CD4-positive, alpha-beta T cell treated with Interleukin-1 beta for 1 hour (primary cell): Measurements from ENCODE around the gene LCMT2.

ENCODE experiments used
- DNase-seq, 2 donors: peaks; one replicate each; pipeline ENCODE4 v3.0.0-alpha.2; 2020 to 2022

LCMT2 gene

DNA sequence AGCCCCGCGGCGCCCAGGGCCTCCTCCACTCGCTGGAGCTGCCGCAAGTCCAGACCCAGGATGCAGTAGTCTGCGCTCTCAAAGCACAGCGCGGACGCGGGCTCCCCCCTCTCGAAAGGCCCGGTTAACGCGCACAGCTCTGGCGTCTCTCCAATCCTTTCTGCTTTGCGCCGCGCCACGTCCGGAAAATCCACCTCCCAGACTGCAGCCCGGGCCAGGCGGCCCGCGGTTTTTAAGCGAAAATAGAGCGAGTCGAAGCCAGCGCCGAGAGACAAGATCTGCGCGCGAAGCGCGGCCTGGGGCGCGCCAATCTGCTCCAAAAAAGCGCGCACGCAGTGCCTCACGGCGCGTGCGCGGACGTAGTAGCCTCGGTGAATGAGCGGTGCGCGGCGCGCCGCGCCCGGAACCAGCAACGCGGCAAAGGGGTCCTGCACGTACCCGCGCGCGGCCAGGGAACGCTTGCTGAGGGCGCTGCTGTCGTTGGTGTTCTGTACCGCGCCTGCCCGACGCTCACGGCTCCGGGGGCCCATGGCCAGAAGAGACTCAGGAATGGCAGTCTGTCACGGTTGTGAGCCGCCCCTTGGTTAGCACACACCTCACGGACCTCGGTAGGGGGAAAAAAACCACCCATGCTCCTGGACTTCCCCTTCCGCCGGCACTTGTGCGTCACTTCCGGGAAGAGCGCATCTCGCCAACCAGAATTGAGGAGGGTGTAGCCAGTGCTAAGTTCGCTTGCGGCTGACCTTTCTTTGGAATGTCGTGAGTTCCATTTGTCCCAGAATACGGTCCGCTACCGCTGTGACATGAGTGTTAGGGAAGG, at the start of gene LCMT2:
TSS of gene LCMT2 (minus strand) at position 614 of the 820 bp plus-strand sequence. CDS start at position 530, 84 bp downstream.
- peak; percentile 93 for DNase-seq

- DNase-seq: no peak
These were observed 48.2 kb upstream of the LCMT2 start for GRCh38 chr15:43378601-43379000.

DNA sequence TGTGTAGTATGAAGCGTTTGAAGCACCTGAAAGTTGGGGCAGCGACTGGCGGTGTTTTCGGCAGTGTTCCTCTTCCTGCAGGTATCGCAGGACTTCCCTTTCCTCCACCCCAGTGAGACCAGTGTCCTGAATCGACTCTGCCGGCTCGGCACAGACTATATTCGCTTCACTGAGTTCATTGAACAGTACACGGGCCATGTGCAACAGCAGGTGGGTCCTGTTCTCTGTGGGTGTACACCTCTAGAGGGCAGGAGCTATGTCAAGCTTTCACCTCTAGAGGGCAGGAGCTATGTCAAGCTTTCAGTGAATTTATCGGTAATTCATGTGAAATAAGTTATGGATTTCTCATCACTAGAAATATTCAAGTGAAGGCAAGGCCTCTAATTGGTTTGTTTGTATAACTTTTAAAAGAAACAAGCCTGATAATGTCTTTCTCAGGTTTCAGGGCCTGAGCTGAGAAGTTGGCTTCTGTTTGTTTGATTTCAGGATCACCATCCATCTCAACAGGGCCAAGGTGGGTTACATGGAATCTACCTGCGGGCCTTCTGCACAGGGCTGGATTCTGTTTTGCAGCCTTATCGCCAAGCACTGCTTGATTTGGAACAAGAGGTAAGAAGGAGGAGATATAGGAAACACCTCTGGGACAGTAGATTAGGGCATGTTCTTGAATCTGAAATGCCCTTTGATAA, 45.8 kb upstream of the LCMT2 start:
- peak; percentile 29 to 50 for DNase-seq

DNA sequence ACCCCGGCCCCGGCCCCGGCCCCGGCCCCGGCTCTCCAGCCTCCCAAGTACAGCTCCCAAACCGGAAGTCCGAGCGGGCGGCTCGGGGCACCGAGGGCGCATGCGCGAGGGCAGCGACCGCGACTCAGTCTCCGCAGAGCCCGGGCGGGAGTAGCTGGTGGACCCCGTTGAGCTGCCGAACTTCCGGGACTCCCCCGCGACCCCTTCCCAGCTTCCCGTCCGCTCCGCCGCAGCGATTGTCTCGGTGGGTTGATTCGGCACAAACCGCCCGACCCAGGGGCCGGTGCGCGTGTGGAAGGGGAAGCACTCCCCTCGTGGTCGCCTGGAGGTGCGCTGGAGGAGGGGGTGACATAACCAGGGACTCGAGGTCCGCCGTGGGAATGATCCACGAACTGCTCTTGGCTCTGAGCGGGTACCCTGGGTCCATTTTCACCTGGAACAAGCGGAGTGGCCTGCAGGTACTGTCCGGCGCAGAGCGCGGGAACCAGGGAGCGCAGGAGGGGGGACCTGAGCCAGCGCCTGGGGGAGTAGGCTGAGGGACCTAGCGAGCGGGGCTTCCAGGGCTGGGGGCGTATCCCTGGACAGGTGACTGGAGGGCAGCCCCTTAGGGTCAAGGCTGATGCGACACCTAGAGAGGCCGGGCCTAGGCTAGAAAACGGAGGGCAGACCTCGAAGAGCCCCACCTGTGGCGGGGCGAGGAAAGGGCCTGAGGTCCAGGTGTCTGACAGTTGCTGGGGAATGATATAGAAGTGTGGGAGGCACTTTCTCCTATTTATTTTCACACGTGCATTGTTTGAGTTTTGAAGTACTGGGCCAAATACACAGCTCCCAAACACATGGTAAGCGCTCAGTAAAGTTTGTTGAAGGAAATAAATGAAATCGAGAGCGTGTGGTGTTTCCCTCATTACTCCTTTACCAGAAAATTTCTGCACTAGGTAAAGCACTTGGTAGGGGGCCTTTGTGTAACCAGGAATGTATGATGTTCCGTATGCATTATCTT, 40.9 kb upstream of the LCMT2 start, which contains the start of the genes TUBGCP4 and ZSCAN29:
TSS of gene TUBGCP4 (plus strand) at position 127 of the 1,000 bp plus-strand sequence. CDS start at position 381, 254 bp downstream.
TSS of gene ZSCAN29 (minus strand) at position 69 of the 1,000 bp plus-strand sequence. CDS start 1,130 bp downstream, outside the sequence.
- DNase-seq: peak; percentile 79 to 81

DNA sequence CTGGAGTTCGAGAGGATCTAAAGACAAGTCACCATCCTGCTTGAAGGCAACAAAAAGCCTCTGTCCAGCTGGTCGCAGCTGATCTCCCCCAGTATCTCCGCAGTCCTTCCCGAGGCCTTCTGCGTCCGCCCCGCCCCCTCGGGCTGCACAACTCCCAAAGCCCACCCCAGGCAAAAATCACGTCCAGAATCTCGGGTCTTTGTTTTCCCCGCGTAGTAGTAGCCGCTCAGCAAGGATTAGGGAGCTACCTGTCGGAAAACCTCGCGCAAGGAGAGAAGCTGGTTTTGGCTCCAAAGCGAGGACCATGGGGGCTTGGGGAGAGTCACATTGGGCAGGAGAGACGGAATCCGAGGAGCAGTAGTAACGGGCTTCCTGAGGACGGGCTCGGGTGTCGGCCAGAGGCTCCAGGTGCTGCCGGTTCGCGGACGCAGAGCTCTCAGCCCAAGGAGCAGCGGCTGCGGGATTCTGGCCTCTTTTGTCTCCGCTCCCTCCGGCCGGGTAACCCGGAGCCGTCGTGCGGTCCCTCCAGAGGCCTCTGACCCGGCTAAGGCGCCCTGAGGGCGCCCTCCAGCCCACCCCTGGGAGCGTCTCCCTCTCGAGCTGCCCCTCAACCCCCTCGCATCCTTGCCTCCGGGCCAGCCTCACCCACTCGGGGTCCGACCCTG, 40.1 kb upstream of the LCMT2 start:
- DNase-seq: no peak

DNA sequence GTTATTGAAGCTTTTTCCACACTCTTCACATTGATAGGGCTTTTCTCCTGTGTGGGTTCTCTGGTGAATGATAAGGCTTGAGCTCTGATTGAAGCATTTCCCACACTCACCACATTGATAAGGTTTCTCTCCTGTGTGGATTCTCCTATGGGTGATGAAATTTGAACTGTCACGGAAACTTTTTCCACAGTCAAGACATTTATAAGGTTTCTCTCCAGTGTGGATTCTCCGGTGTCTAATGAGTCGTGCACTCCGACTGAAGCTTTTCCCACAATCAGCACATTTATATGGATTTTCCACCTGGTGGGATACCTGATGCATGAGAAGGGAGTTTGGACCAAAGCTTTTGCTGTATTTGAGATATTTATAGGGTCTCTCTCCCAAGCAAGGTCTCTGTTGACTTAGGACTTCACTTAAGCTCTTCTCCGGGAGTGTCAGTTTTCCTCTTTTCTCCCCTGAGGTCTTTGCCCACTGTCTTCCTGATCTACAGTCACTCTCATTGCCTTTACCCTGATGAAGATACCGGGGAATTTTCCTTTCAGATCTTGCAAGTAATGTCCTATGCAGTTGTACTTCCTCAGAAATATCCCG, 31.0 kb upstream of the LCMT2 start:
- DNase-seq: no peak

- no peak for DNase-seq
These were observed 30.4 kb upstream of the LCMT2 start for GRCh38 chr15:43360821-43361220.

GRCh38 chr15:43352693-43353382, 22.5 kb upstream of the LCMT2 start:
- no peak for DNase-seq

DNA sequence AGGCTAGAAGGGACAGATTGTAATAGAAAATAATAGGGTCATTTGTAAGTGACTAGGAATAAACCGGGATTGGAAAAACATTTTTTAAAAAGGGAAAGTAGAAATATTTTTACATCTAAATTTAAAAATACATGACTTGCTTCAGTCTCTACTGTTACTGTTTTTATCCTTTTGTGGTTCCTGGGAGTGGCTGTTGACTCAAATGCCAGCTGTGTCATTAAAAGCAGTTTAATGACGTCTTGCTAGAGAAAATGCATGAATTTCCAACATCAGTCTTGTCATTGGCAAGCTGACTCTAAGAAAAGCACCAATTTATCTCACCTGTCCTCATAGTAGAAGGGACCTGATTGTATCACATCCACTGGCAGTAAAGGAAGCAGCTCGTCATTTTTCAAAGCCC, 16.7 kb upstream of the LCMT2 start:
- DNase-seq: no peak

GRCh38 chr15:43346305-43346704, 15.9 kb upstream of the LCMT2 start:
- DNase-seq: no peak

DNA sequence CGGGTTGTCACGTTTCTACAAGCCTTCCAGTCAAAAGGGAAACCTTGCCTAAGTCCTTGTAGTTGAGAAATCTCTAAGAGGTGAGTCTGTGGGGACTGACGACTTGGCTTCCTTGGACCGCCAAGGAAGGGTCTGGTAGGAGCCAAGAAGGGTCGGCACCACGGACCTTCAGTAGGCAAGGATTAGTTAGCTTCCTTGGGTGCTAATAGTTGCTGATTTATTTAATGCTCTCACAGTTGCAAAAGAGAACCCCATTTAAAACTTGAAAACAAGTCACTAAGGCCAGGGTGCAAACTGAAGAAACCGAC, 361 bp upstream of the LCMT2 start:
- DNase-seq: no peak

DNA sequence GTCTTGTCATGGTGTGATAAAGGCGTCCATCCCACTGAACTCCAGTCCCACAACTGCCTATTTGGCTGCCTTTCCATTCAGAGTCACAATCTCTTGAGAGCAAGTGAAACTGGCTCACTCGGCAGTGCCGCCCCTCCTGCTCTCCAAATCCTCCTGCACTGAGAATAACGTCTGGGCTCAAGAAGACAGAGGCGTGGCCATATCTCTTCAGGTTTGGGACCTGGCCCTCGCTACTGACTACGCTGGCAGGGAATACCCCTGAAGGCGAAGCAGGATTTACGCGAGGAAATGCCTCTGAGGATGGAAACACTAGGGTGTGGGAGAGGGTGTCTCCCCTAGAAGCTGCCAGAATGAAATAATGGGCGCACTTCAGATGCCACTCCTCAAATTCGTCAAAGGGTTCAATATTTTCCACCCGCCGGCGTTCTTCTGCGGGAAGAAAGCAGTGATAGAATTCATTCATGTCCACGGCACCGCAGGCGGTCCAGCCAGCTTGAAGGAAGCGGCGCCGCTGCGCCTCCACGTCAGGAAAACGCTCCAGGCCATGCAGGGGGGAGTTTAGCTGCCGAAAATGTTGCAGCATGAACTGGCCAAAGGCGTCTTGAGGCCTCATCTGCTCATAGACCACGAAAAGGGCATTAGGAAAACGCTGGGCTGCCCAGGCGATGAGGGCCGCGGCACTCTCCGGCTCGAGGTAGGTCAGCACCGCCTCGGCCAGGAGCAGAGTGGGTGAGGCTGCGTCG, 985 bp downstream of the LCMT2 start:
- no peak for DNase-seq

DNA sequence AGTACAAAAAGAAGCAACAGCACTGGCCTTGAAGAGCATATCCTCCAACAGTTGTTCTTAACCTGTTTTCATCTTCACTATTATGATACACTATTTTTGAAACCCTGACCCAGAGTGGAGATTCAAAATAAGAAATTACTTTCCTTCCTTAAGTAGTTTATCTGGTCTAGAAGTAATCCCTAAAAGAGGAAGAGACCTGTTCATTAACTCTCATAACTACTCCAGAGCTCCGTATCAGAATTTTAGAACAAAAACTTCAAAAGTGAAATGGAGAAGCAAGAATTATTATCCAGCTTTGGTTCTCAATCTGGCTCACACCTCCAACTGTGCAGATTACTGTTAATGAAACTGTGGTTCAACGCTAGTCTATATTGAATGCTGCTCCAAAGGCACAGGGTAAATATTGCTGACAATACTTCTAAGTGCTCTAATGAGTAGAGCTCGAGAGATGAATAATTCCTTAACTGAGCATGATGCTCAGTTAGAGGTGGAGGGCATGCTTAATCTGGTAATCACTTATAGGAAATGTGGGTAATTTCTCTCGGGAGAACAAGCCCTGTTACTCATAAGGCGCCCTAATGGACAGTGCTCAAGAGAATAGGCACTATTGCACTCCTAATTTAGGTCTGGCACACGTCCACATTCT, 5.2 kb downstream of the LCMT2 start:
- DNase-seq: no peak

GRCh38 chr15:43318990-43319771, 11.2 kb downstream of the LCMT2 start:
- no peak for DNase-seq

GRCh38 chr15:43317566-43318184, 12.7 kb downstream of the LCMT2 start:
- no peak for DNase-seq

DNA sequence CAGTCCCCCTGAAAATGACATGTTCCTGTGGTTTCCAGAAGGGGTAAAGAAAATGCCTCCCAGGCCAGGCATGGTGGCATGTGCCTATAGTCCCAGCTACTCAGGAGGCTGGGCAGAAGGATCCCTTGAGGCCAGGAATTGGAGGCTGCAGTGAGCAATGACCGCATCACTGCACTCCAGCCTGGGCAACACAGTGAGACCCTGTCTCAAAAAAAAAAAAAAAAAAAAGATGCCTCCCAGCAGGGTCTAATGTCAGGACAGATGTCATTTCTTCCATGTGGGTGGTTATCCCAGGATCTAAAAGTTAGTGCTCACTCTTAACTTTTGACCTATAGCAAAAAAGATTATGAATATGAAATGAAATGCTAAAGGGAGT, 13.4 kb downstream of the LCMT2 start:
- DNase-seq: no peak

- DNase-seq: no peak
These were observed 14.1 kb downstream of the LCMT2 start for GRCh38 chr15:43316016-43316970.

DNA sequence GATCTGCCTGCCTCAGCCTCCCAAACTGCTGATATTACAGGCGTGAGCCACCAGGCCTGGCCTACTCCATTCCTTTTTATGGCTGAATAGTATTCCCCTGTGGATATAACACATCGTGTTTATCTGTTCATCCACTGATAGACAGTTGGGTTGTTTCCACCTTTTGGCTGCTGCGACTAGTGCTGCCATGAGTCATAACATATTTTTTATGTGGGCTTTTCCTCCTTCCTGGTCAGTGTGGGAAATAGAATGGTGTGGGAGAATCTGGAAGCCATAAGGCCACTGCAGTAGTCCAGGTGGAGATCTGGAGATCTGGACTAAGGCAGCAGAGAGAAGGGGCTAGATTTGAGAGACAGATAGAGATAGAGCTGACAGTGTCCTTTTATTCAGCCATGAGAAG, 16.2 kb downstream of the LCMT2 start:
- DNase-seq: no peak
